AG10803 (cell line): ENCODE data around the gene C1orf146.
"Not testable (repeated sequence)": the region's sequence is repeated elsewhere in the genome, so short reads cannot be mapped to it uniquely, and the experiment has no call there.

Source experiments
- DNase-seq: peaks from one replicate; pipeline ENCODE4 v3.0.0; 2010; ENCODE audit warnings: low read depth
- H3K4me3 ChIP-seq: 2 replicates; pipeline ENCODE4 v1.5.1; 2011; ENCODE audit warnings: mild to moderate bottlenecking, low read length, control low read depth
- CTCF ChIP-seq: conservative IDR thresholded peaks from 2 replicates; pipeline ENCODE4 v1.5.1; 2011; ENCODE audit warnings: mild to moderate bottlenecking, low read length, control low read depth, inconsistent platforms

C1orf146 gene

GRCh38 chr1:92262516-92262915 is 44.8 kb downstream of the C1orf146 start:
- no peak for TF ChIP-seq CTCF
- DNase-seq, result no peak
- no peak overlapping the region for H3K4me3 ChIP-seq

GRCh38 chr1:92273039-92273438 is 55.3 kb downstream of the C1orf146 start:
- no peak overlapping the region for H3K4me3 ChIP-seq
- no peak for DNase-seq
- TF ChIP-seq CTCF, result no peak

- H3K4me3 ChIP-seq, result no peak overlapping the region
- no peak for DNase-seq
- TF ChIP-seq CTCF, result no peak
These were observed 57.2 kb downstream of the C1orf146 start for GRCh38 chr1:92274939-92275338.

GRCh38 chr1:92276082-92276481 is 58.4 kb downstream of the C1orf146 start:
- no peak for DNase-seq
- TF ChIP-seq CTCF, result no peak
- H3K4me3 ChIP-seq, result no peak overlapping the region

GRCh38 chr1:92277105-92277723 is 59.5 kb downstream of the C1orf146 start:
- DNase-seq, result peak; percentile 40
- no peak for TF ChIP-seq CTCF
- H3K4me3 ChIP-seq, result no peak overlapping the region

- H3K4me3 ChIP-seq, DNase-seq: not testable (repeated sequence)
These were observed 62.1 kb downstream of the C1orf146 start for GRCh38 chr1:92279781-92280180.

GRCh38 chr1:92281411-92281810 is 63.7 kb downstream of the C1orf146 start:
- not testable (repeated sequence) for DNase-seq, H3K4me3 ChIP-seq

GRCh38 chr1:92291372-92291999 is 73.8 kb downstream of the C1orf146 start:
- no peak overlapping the region for H3K4me3 ChIP-seq
- DNase-seq, result peak; percentile 66
- peak; percentile 89 for TF ChIP-seq CTCF
